ENCODE results near the gene CLHC1. TPM values are rescaled to one million over a fixed set of nuclear protein-coding genes. Genes with fewer than 3 reads are reported as not detected.

CLHC1 gene
- total RNA-seq, 1 experiment from 2014 or later = 10.4 TPM

Other genes with a start within 250 kb of the CLHC1 start
- gene RTN4, start 181.8 kb downstream of the CLHC1 start, total RNA-seq (2022) = 386 and 394 TPM in 2 replicates
- 702 and 747 TPM in 2 replicates for gene RPS27A, start 395 bp upstream of the CLHC1 start, total RNA-seq (2022)
- 34.3 and 45.1 TPM in 2 replicates for gene MTIF2, start 36.9 kb upstream of the CLHC1 start, total RNA-seq (2022)
- 45.5 and 49.7 TPM in 2 replicates for gene CCDC88A, start 187.6 kb upstream of the CLHC1 start, total RNA-seq (2022)

Measured in Calu3 (cell line).